IPS-11a (cell line): ENCODE measurements around the gene SNX27.

ENCODE experiments used
- H3K4me3 ChIP-seq: one replicate; pipeline ENCODE4 v1.5.1; 2013; ENCODE audit warnings: low read depth, low read length, control low read depth

Gene SNX27

GRCh38 chr1:151703813-151704212 is 92.0 kb downstream of the SNX27 start:
- H3K4me3 ChIP-seq = no peak overlapping the region

- H3K4me3 ChIP-seq = no peak overlapping the region
Measured at GRCh38 chr1:151704246-151704645, 92.4 kb downstream of the SNX27 start.

GRCh38 chr1:151705146-151705545 is 93.3 kb downstream of the SNX27 start:
- no peak overlapping the region for H3K4me3 ChIP-seq

- H3K4me3 ChIP-seq = no peak overlapping the region
Measured at GRCh38 chr1:151705753-151706463, 94.1 kb downstream of the SNX27 start.

GRCh38 chr1:151706464-151707415 is 94.9 kb downstream of the SNX27 start:
- no peak overlapping the region for H3K4me3 ChIP-seq

- H3K4me3 ChIP-seq = no peak overlapping the region
Measured at GRCh38 chr1:151707541-151708065, 95.8 kb downstream of the SNX27 start.

- no peak overlapping the region for H3K4me3 ChIP-seq
Measured at GRCh38 chr1:151708891-151709290, 97.0 kb downstream of the SNX27 start.

- H3K4me3 ChIP-seq = no peak overlapping the region
Measured at GRCh38 chr1:151710187-151710840, 98.5 kb downstream of the SNX27 start.

GRCh38 chr1:151711044-151711800 is 99.4 kb downstream of the SNX27 start:
- H3K4me3 ChIP-seq = no peak overlapping the region

- no peak overlapping the region for H3K4me3 ChIP-seq
Measured at GRCh38 chr1:151711951-151712350, 100.1 kb downstream of the SNX27 start.

GRCh38 chr1:151713044-151713443 is 101.2 kb downstream of the SNX27 start:
- H3K4me3 ChIP-seq = no peak overlapping the region

- H3K4me3 ChIP-seq = no peak overlapping the region
Measured at GRCh38 chr1:151713874-151714273, 102.0 kb downstream of the SNX27 start.

- H3K4me3 ChIP-seq = no peak overlapping the region
Measured at GRCh38 chr1:151714820-151715725, 103.2 kb downstream of the SNX27 start.

- peak overlapping the region; percentile 30 for H3K4me3 ChIP-seq
Measured at GRCh38 chr1:151715726-151716404, 104.0 kb downstream of the SNX27 start.

- H3K4me3 ChIP-seq = peak overlapping the region; percentile 30
Measured at GRCh38 chr1:151716405-151716762, 104.5 kb downstream of the SNX27 start.

GRCh38 chr1:151716771-151717631 is 105.2 kb downstream of the SNX27 start, which contains the start of gene CELF3:
TSS of gene CELF3 (minus strand) at chr1:151716803. CDS start at chr1:151716020, 783 bp downstream.
- H3K4me3 ChIP-seq = peak within 1 kb of the TSS; percentile 30

GRCh38 chr1:151718011-151718431 is 106.2 kb downstream of the SNX27 start:
- no peak overlapping the region for H3K4me3 ChIP-seq

GRCh38 chr1:151718666-151719065 is 106.8 kb downstream of the SNX27 start:
- no peak overlapping the region for H3K4me3 ChIP-seq
